B cell (primary cell): ENCODE results near the gene TNIK.

ENCODE experiments used
- CTCF ChIP-seq: fragments of 200-600 bp; IDR thresholded peaks from one replicate; pipeline ENCODE4 v1.8.0; 2022; ENCODE audit warnings: antibody characterized with exemption, mild to moderate bottlenecking
- EZH2 ChIP-seq: IDR thresholded peaks from 2 replicates; pipeline ENCODE4 v1.6.1; 2012; ENCODE audit warnings: borderline replicate concordance, low read depth, mild to moderate bottlenecking, moderate library complexity, low read length; ENCODE audit not compliant: insufficient read depth, poor library complexity, severe bottlenecking

GRCh38 chr3:171133337-171133736 lies 326.9 kb downstream of the TNIK start:
- TF ChIP-seq EZH2, result no peak
- no peak for TF ChIP-seq CTCF
